HepG2 (cell line): ENCODE results near the gene TLE2.

Source experiments
- ARNTL ChIP-seq: sonication (generic); formaldehyde crosslinking; IDR thresholded peaks from 2 replicates; pipeline ENCODE4 v1.4.0; 2020; ENCODE audit warnings: mild to moderate bottlenecking, missing genetic modification reagents
- ASH2L ChIP-seq: fragments of 300-600, 200-600 bp; sonication (generic); IDR thresholded peaks from 2 replicates; pipeline ENCODE4 v1.7.0; 2017; ENCODE audit warnings: low read depth, mild to moderate bottlenecking, moderate library complexity, mixed read lengths, low read length; ENCODE audit not compliant: insufficient read length
- FOXO4 ChIP-seq: sonication (generic); formaldehyde crosslinking; conservative IDR thresholded peaks from 2 replicates; pipeline ENCODE4 v1.8.1; 2023; ENCODE audit warnings: missing genetic modification reagents
- KAT7 ChIP-seq: IDR thresholded peaks from 2 replicates; pipeline ENCODE4 v1.6.1; 2018; ENCODE audit warnings: borderline replicate concordance, missing compliant biosample characterization
- MYC ChIP-seq: sonication (generic); formaldehyde crosslinking; IDR thresholded peaks from 2 replicates; pipeline ENCODE4 v1.9.0; 2021; ENCODE audit warnings: missing genetic modification reagents, borderline replicate concordance
- NFYC ChIP-seq: IDR thresholded peaks from 2 replicates; pipeline ENCODE4 v1.6.1; 2016; ENCODE audit warnings: missing genetic modification reagents, missing compliant biosample characterization
- TEAD3 ChIP-seq: optimal IDR thresholded peaks from 2 replicates; pipeline ENCODE3; 2016; ENCODE audit warnings: borderline replicate concordance
- ZNF562 ChIP-seq: sonication (generic); formaldehyde crosslinking; IDR thresholded peaks from 2 replicates; pipeline ENCODE4 v1.8.0; 2022; ENCODE audit warnings: missing genetic modification reagents, borderline replicate concordance
- ZNF589 ChIP-seq: sonication (generic); formaldehyde crosslinking; conservative IDR thresholded peaks from 2 replicates; pipeline ENCODE4 v1.8.0; 2022; ENCODE audit warnings: mild to moderate bottlenecking, moderate library complexity, missing genetic modification reagents
- ZNF615 ChIP-seq: sonication (generic); formaldehyde crosslinking; IDR thresholded peaks from 2 replicates; pipeline ENCODE4 v1.5.0; 2020; ENCODE audit warnings: mild to moderate bottlenecking, missing genetic modification reagents, borderline replicate concordance

GRCh38 chr19:3033595-3034405 lies 4.7 kb upstream of the TLE2 start:
- no peak for TF ChIP-seq TEAD3 (CRISPR knock-in tag)
- TF ChIP-seq ZNF589 (CRISPR knock-in tag): no peak
- TF ChIP-seq FOXO4 (CRISPR knock-in tag): no peak
- no peak for TF ChIP-seq KAT7
- no peak for TF ChIP-seq ARNTL (CRISPR knock-in tag)
- no peak for TF ChIP-seq ZNF615
- no peak for TF ChIP-seq NFYC
- TF ChIP-seq ASH2L: no peak
- no peak for TF ChIP-seq MYC (CRISPR knock-in tag)
- TF ChIP-seq ZNF562 (CRISPR knock-in tag): no peak
